ENCODE data around the gene SLC35F3.

DNA sequence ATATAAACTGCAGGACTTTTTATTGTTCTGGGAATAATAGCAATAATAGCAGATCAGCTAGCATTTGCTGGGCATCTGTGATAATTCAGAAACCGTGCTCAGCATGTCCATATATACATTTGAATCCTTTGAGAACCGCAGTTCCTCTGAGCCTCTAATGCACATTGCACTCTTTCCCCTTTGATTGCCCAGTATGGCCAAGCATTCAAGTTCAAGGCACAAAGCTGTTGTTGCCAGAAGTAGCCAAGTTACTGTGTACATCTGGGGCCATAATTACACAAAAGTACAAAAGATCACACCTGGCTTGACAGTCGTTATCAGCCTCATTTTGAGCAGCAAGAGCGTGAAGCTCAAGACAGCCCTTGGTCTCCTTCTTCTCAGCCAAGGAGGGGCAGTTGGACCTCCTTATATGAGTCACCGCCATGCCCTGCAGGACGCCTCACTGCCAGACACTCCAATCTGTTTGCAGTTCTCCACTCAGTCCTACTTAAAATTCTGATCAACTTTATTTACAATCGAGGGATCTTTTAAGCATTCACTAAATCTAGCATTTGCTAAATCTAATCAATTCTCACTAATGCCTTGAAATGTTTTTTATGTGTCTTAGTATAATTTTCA is 216.0 kb downstream of the SLC35F3 start:
- TF ChIP-seq, protein P1, sequence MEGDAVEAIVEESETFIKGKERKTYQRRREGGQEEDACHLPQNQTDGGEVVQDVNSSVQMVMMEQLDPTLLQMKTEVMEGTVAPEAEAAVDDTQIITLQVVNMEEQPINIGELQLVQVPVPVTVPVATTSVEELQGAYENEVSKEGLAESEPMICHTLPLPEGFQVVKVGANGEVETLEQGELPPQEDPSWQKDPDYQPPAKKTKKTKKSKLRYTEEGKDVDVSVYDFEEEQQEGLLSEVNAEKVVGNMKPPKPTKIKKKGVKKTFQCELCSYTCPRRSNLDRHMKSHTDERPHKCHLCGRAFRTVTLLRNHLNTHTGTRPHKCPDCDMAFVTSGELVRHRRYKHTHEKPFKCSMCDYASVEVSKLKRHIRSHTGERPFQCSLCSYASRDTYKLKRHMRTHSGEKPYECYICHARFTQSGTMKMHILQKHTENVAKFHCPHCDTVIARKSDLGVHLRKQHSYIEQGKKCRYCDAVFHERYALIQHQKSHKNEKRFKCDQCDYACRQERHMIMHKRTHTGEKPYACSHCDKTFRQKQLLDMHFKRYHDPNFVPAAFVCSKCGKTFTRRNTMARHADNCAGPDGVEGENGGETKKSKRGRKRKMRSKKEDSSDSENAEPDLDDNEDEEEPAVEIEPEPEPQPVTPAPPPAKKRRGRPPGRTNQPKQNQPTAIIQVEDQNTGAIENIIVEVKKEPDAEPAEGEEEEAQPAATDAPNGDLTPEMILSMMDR (IDR thresholded peaks at IDR 0.05; ENCODE audit: low read depth, low read length, poor library complexity, severe bottlenecking) = no peak
- no peak for TF ChIP-seq EZH2phosphoT487 (IDR thresholded peaks at IDR 0.05; ENCODE audit: borderline replicate concordance, low read length)
